NCI-H1417 treated with DMSO at 0.1 percent for 48 hours (cell line): Measurements from ENCODE around the gene TRIM71.
"Not testable (repeated sequence)": the region's sequence is repeated elsewhere in the genome, so short reads cannot be mapped to it uniquely, and the experiment has no call there.

Experiments used
- DNase-seq: peaks from one replicate; lab custom pipeline; 2025; lab: John Stamatoyannopoulos, UW

Gene TRIM71

GRCh38 chr3:32842987-32843386 is 25.2 kb downstream of the TRIM71 start:
- DNase-seq = no peak

- DNase-seq = no peak
Measured at GRCh38 chr3:32843510-32844321, 25.9 kb downstream of the TRIM71 start.

GRCh38 chr3:32844322-32844654 is 26.5 kb downstream of the TRIM71 start:
- no peak for DNase-seq

GRCh38 chr3:32844914-32845313 is 27.1 kb downstream of the TRIM71 start:
- no peak for DNase-seq

GRCh38 chr3:32845546-32845945 is 27.7 kb downstream of the TRIM71 start:
- not testable (repeated sequence) for DNase-seq

GRCh38 chr3:32847045-32847444 is 29.2 kb downstream of the TRIM71 start:
- DNase-seq = not testable (repeated sequence)

GRCh38 chr3:32847528-32847927 is 29.7 kb downstream of the TRIM71 start:
- DNase-seq = no peak

- DNase-seq = no peak
Measured at GRCh38 chr3:32848215-32848614, 30.4 kb downstream of the TRIM71 start.

GRCh38 chr3:32849046-32849445 is 31.2 kb downstream of the TRIM71 start:
- DNase-seq = no peak

- no peak for DNase-seq
Measured at GRCh38 chr3:32850226-32850625, 32.4 kb downstream of the TRIM71 start.

- DNase-seq = no peak
Measured at GRCh38 chr3:32850636-32851035, 32.8 kb downstream of the TRIM71 start.

- no peak for DNase-seq
Measured at GRCh38 chr3:32852146-32852545, 34.3 kb downstream of the TRIM71 start.

GRCh38 chr3:32855350-32855953 is 37.7 kb downstream of the TRIM71 start:
- no peak for DNase-seq

- no peak for DNase-seq
Measured at GRCh38 chr3:32856355-32856889, 38.6 kb downstream of the TRIM71 start.

- no peak for DNase-seq
Measured at GRCh38 chr3:32856901-32857507, 39.2 kb downstream of the TRIM71 start.

- no peak for DNase-seq
Measured at GRCh38 chr3:32857921-32858320, 40.1 kb downstream of the TRIM71 start.

- no peak for DNase-seq
Measured at GRCh38 chr3:32859604-32860237, 41.9 kb downstream of the TRIM71 start.

- no peak for DNase-seq
Measured at GRCh38 chr3:32860499-32860898, 42.7 kb downstream of the TRIM71 start.

GRCh38 chr3:32861681-32862080 is 43.9 kb downstream of the TRIM71 start:
- no peak for DNase-seq

- no peak for DNase-seq
Measured at GRCh38 chr3:32862247-32862935, 44.6 kb downstream of the TRIM71 start.

- DNase-seq = no peak
Measured at GRCh38 chr3:32862936-32863487, 45.2 kb downstream of the TRIM71 start.

GRCh38 chr3:32865383-32865782 is 47.6 kb downstream of the TRIM71 start:
- no peak for DNase-seq
